ENCODE measurements around the gene ZNF266. TPM values are rescaled to one million over a fixed set of nuclear protein-coding genes. Genes with fewer than 3 reads are reported as not detected.

ZNF266 gene
- total RNA-seq, 4 donors from 2014 or later = 21.9 to 57.9 (median 42.4) TPM

GRCh38 chr19:9381361-9381785 is 54.0 kb downstream of the ZNF266 start:
- H3K4me1 ChIP-seq = no peaks in the 10 kb centered on the region
- no peak overlapping the region for H3K27ac ChIP-seq
- peaks cover 0 to 81% (median 5%) of the 10 kb centered on the region in 3 donors for H3K36me3 ChIP-seq
- no peak for DNase-seq
- peaks cover 0 to 95% (median 46%) of the 10 kb centered on the region in 4 donors for H3K9me3 ChIP-seq
- TF ChIP-seq POLR2A (IDR thresholded peaks at IDR 0.05) = no peak
- TF ChIP-seq, protein P1, sequence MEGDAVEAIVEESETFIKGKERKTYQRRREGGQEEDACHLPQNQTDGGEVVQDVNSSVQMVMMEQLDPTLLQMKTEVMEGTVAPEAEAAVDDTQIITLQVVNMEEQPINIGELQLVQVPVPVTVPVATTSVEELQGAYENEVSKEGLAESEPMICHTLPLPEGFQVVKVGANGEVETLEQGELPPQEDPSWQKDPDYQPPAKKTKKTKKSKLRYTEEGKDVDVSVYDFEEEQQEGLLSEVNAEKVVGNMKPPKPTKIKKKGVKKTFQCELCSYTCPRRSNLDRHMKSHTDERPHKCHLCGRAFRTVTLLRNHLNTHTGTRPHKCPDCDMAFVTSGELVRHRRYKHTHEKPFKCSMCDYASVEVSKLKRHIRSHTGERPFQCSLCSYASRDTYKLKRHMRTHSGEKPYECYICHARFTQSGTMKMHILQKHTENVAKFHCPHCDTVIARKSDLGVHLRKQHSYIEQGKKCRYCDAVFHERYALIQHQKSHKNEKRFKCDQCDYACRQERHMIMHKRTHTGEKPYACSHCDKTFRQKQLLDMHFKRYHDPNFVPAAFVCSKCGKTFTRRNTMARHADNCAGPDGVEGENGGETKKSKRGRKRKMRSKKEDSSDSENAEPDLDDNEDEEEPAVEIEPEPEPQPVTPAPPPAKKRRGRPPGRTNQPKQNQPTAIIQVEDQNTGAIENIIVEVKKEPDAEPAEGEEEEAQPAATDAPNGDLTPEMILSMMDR (IDR thresholded peaks at IDR 0.05) = no peak
- no peaks in the 10 kb centered on the region for H3K27me3 ChIP-seq
- H3K4me3 ChIP-seq = no peak overlapping the region

- peaks cover 0 to 63% (median 3%) of the 10 kb centered on the region in 4 donors for H3K9me3 ChIP-seq
- no peak overlapping the region for H3K27ac ChIP-seq
- no peaks in the 10 kb centered on the region for H3K27me3 ChIP-seq
- H3K4me3 ChIP-seq = no peak overlapping the region
- DNase-seq = no peak
- H3K36me3 ChIP-seq = peaks cover 0 to 3% (median 0%) of the 10 kb centered on the region in 3 donors
- no peak for TF ChIP-seq POLR2A (IDR thresholded peaks at IDR 0.05)
- TF ChIP-seq, protein P1 (IDR thresholded peaks at IDR 0.05) = no peak
- H3K4me1 ChIP-seq = no peaks in the 10 kb centered on the region
These were observed 64.4 kb downstream of the ZNF266 start for GRCh38 chr19:9370738-9371619.

- peaks cover 0 to 77% (median 13%) of the 10 kb centered on the region in 4 donors for H3K9me3 ChIP-seq
- TF ChIP-seq POLR2A (IDR thresholded peaks at IDR 0.05) = no peak
- TF ChIP-seq, protein P1 (IDR thresholded peaks at IDR 0.05) = no peak
- H3K27me3 ChIP-seq = no peaks in the 10 kb centered on the region
- DNase-seq = no peak
- H3K4me3 ChIP-seq = no peak within 1 kb of the TSS
- H3K27ac ChIP-seq = no peak within 1 kb of the TSS
- no peaks in the 10 kb centered on the region for H3K36me3 ChIP-seq
- H3K4me1 ChIP-seq = no peaks in the 10 kb centered on the region
These were observed 72.5 kb downstream of the ZNF266 start, which contains the start of gene ZNF177 for GRCh38 chr19:9362905-9363304. Gene ZNF177 (plus strand): TSS chr19:9363013. CDS start chr19:9378312, 15,299 bp downstream.

Other genes starting within 250 kb of the ZNF266 start
- gene OR7D4, start 216.0 kb downstream of the ZNF266 start, total RNA-seq = not detected
- gene OR7E24, start 184.6 kb downstream of the ZNF266 start, total RNA-seq = not detected
- 10 to 100 TPM in 2 of 4 donors, 1 to 10 TPM in 2; 4.4 to 23.1 (median 9.0) TPM for gene ZNF699, start 125.7 kb downstream of the ZNF266 start, total RNA-seq
- gene ZNF559, start 111.4 kb downstream of the ZNF266 start, total RNA-seq = 10 to 100 TPM; 10.3 to 22.3 (median 14.2) TPM
- 1 to 10 TPM in 3 of 4 donors, not detected in 1; 1.1 to 5.0 (median 1.3) TPM for gene ZNF177, start 72.6 kb downstream of the ZNF266 start, total RNA-seq
- not detected for gene ZNF560, start 63.0 kb upstream of the ZNF266 start, total RNA-seq
- gene ZNF426, start 103.1 kb upstream of the ZNF266 start, total RNA-seq = 10 to 100 TPM in 1 of 4 donors, 1 to 10 TPM in 3; 3.5 to 14.0 (median 5.7) TPM
- gene ZNF121, start 148.9 kb upstream of the ZNF266 start, total RNA-seq = 10 to 100 TPM; 10.7 to 30.5 (median 19.7) TPM
- 10 to 100 TPM; 20.0 to 52.0 (median 26.3) TPM for gene ZNF561, start 185.7 kb upstream of the ZNF266 start, total RNA-seq
- 10 to 100 TPM; 14.9 to 38.8 (median 25.9) TPM for gene ZNF562, start 239.5 kb upstream of the ZNF266 start, total RNA-seq

Measured in Peyer's patch (tissue), 4 donors.